Activated naive CD8-positive, alpha-beta T cell treated with anti-CD3 and anti-CD28 coated beads, Interleukin-2, amount 50 U/mL, for 24 hours (primary cell): Measurements from ENCODE around the gene NCMAP.
"Not testable (repeated sequence)": the region's sequence is repeated elsewhere in the genome, so short reads cannot be mapped to it uniquely, and the experiment has no call there.

ENCODE experiments used
- ATAC-seq: fragments of 150-1000 bp; cut with Tn5 transposase; one replicate; pipeline ENCODE4 v1.10.0; 2021
- DNase-seq: peaks from one replicate; pipeline ENCODE4 v3.0.0; 2021
- H3K27ac Mint-ChIP-seq: one replicate; pipeline ENCODE4 v1.8.0; 2021; ENCODE audit warnings: mild to moderate bottlenecking, mixed read lengths
- H3K27me3 Mint-ChIP-seq: one replicate; pipeline ENCODE4 v1.8.0; 2021; ENCODE audit warnings: mixed read lengths
- H3K36me3 Mint-ChIP-seq: one replicate; pipeline ENCODE4 v1.8.0; 2021; ENCODE audit warnings: low read depth, mixed read lengths
- H3K4me1 Mint-ChIP-seq: one replicate; pipeline ENCODE4 v1.8.0; 2021; ENCODE audit warnings: mixed read lengths
- H3K4me3 Mint-ChIP-seq: one replicate; pipeline ENCODE4 v1.8.0; 2021; ENCODE audit warnings: mild to moderate bottlenecking, moderate library complexity, mixed read lengths
- H3K9me3 Mint-ChIP-seq: one replicate; pipeline ENCODE4 v1.8.0; 2021; ENCODE audit warnings: mixed read lengths

NCMAP gene, protein sequence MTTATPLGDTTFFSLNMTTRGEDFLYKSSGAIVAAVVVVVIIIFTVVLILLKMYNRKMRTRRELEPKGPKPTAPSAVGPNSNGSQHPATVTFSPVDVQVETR

DNA sequence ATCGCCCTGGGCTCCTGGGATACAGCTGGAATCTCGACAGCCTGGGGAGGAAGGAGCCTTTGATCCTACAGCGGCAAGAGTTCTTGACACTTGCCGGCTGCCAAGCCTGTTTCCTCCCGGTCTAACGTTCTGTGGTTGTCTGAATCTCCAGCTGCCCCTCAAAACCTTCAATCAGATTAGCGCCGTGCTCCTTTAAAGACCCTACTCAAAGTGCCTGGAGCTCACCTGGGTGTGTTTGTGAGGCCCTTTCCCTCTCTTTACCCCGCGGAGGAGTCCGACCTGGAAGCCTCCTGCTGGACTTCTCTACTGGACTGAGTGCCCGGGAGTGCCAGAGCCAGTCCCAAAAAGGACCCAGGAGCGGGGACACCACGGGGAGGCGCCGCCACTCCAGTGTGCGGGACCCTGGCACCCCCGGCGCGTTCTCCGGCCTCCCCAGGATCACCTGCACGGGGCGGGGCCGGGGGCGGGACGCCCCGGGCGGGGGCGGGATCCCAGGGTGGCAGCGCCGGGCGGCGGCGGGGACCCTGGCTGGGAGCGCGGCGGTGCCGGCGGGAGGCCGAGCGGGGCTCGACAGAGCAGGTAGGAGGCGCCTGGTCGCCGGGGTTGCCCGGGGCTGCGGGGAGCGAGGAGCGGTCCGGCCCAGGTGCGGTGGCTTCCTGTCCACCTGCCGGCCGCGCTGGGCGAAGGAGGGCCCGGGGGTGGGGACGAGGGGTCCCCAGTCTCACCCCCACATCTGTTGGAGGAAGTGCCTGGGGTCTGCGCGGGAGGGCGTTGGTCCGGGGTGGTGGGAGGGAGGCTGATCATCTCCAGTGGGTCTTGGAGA, at the start of gene NCMAP:
Gene NCMAP (plus strand): TSS at position 497 of the 823 bp plus-strand sequence. CDS start 39,344 bp downstream, outside the sequence.
- Mint-ChIP-seq H3K4me1 (peaks cover 10% of the 10 kb centered on the region), H3K36me3 (no peaks in the 10 kb centered on the region), H3K27me3 (peaks cover 24% of the 10 kb centered on the region), H3K4me3 (peak within 1 kb of the TSS; percentile 63), H3K9me3 (no peaks in the 10 kb centered on the region), H3K27ac (no peak within 1 kb of the TSS)
- ATAC-seq (peak; percentile 52), DNase-seq (peak; percentile 38)

DNA sequence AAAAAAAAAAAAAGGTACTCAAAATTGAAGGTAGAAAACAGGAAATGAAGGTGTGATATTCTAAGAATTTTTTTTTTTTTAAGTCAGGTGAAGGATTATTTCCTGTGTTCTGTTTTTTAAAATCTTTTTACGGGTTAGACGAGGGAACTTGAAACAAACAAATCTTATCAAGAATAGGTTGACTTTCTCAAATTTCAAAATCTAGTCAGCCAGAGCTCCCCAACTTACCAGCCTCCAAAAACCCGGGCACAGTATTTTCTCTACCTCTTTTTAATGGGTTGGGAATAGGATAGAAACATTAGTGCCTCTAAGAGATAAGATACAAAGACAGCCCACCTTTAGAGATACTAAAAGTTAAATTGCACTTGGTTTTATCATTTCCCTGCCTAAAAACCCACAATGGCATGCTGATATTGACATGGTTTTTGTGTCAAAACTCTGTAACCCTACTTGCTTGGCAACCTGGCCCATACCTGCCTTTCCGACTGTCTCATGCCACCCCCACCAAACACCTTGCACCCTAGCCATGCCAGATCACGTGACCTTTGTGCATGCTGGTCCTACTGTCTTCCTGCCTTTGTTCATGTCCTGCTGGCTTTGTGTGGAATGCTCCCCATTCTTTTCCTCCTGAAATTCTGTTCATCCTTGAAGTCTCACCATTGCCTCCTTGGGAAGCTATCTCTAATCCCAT, 49.1 kb upstream of the NCMAP start:
- H3K36me3 Mint-ChIP-seq, result peaks cover 28% of the 10 kb centered on the region
- H3K4me1 Mint-ChIP-seq, result peaks cover 79% of the 10 kb centered on the region
- no peaks in the 10 kb centered on the region for H3K9me3 Mint-ChIP-seq
- ATAC-seq (no peak), DNase-seq (no peak)
- peak overlapping the region; percentile 95 for H3K27ac Mint-ChIP-seq
- peak overlapping the region; percentile 69 for H3K4me3 Mint-ChIP-seq
- no peaks in the 10 kb centered on the region for H3K27me3 Mint-ChIP-seq

DNA sequence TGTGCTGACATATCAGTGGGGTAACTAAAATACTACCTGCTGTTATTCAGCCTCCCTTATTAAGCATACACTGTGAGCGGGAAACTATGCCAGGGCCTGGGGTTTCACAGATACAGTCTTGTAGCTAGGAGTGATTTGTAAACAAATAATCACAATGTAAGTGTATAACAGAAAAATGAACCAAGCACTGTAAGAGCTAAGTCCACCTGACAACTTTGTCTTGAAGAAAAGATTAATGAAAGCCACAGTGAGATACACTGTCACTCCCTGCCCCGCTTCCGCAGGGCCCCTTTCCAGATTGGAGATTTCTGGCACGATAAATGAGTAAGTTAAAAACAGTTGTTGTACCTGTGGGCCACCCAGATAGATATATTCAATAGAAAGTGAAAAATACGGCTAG, 48.5 kb upstream of the NCMAP start:
- Mint-ChIP-seq H3K4me3 (peak overlapping the region; percentile 69), H3K27me3 (no peaks in the 10 kb centered on the region), H3K9me3 (no peaks in the 10 kb centered on the region), H3K27ac (peak overlapping the region; percentile 95), H3K4me1 (peaks cover 81% of the 10 kb centered on the region), H3K36me3 (peaks cover 28% of the 10 kb centered on the region)
- ATAC-seq (no peak), DNase-seq (no peak)

DNA sequence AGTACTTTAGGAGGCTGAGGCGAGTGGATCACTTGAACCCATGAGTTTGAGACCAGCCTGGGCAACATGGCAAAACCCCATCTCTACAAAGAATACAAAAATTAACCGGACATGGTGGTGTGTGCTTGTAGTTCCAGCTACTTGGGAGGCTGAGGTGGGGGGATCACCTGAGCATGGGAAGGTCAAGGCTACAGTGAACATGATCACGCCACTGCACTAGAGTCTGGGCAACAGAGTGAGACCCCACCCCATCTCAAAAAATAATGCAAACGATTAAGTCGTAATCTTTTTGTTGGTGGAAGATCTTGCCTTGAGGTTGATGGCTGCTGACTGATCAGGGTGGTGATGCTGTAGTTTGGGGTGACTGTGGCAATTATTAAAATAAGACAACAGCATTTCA, 47.0 kb upstream of the NCMAP start:
- ATAC-seq (no peak), DNase-seq (no peak)
- Mint-ChIP-seq H3K27me3 (no peaks in the 10 kb centered on the region), H3K27ac (peak overlapping the region; percentile 53), H3K36me3 (peaks cover 24% of the 10 kb centered on the region), H3K4me1 (peaks cover 82% of the 10 kb centered on the region), H3K9me3 (no peaks in the 10 kb centered on the region), H3K4me3 (no peak overlapping the region)

DNA sequence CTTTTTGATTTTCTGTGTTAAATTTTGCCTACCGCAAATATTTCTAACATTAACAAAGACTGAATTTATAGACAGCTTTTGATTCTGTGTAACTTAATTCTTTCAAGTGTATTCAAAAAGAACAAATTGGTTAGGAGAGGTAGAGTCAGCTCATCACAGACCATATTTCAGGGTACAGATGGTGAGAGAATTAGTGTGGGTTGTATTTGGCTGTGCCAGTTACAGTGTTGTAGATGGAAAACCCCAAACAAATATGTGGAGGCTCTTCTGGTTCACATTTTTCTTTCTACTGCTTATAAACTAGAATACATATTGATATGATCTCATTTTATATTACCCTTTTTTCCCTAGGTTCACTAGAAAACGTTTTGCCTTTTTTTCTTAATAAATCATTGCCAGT, 42.2 kb upstream of the NCMAP start:
- Mint-ChIP-seq H3K9me3 (no peaks in the 10 kb centered on the region), H3K36me3 (peaks cover 38% of the 10 kb centered on the region), H3K4me3 (no peak overlapping the region), H3K4me1 (peaks cover 64% of the 10 kb centered on the region), H3K27me3 (no peaks in the 10 kb centered on the region), H3K27ac (peak overlapping the region; percentile 67)
- DNase-seq (no peak), ATAC-seq (no peak)

DNA sequence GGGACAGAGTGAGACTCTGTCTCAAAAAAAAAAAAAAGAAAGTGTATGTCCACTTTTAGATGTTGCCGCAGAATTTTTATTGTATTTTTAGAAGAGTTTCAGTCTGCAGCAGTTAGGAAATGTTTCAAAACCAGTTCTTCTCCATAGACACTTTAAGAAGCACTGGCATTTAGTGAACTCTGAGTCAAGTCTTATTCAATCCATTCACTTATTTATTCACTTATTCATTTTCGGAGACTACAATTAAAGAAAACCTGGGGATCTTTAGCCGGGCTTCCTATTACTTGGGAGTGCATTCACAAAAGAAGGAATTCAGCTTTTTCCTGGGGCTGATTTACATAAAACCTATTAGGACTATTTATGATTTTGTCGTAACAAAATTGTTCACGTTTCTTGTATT, 40.9 kb upstream of the NCMAP start:
- ATAC-seq, result no peak
- no peaks in the 10 kb centered on the region for H3K27me3 Mint-ChIP-seq
- no peaks in the 10 kb centered on the region for H3K9me3 Mint-ChIP-seq
- H3K36me3 Mint-ChIP-seq, result peaks cover 44% of the 10 kb centered on the region
- DNase-seq, result no peak
- peaks cover 57% of the 10 kb centered on the region for H3K4me1 Mint-ChIP-seq
- H3K4me3 Mint-ChIP-seq, result no peak overlapping the region
- peak overlapping the region; percentile 65 for H3K27ac Mint-ChIP-seq

DNA sequence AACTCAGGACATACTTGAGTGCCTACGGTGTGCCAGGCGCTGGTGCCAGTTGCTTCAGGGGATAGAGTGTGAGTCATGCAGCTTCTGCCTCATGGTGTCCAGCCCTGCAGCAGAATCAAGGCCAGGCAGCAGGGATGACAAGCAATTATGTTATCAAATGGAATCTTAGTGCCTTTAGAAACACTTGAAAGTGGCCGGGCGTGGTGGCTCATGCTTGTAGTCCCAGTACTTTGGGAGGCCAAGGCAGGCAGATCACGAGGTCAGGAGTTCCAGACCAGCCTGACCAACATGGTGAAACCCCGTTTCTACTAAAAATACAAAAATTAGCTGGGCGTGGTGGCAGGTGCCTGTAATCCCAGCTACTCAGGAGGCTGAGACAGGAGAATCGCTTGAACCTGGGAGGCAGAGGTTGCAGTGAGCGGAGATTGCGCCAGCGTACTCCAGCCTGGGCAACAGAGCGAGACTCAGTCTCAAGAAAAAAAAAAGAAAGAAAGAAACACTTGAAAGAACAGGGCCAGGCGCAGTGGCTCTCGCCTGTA, 40.1 kb upstream of the NCMAP start:
- H3K36me3 Mint-ChIP-seq, result peaks cover 48% of the 10 kb centered on the region
- not testable (repeated sequence) for H3K4me3 Mint-ChIP-seq, H3K9me3 Mint-ChIP-seq, H3K27me3 Mint-ChIP-seq, DNase-seq, ATAC-seq
- peak overlapping the region; percentile 65 for H3K27ac Mint-ChIP-seq
- peaks cover 49% of the 10 kb centered on the region for H3K4me1 Mint-ChIP-seq

DNA sequence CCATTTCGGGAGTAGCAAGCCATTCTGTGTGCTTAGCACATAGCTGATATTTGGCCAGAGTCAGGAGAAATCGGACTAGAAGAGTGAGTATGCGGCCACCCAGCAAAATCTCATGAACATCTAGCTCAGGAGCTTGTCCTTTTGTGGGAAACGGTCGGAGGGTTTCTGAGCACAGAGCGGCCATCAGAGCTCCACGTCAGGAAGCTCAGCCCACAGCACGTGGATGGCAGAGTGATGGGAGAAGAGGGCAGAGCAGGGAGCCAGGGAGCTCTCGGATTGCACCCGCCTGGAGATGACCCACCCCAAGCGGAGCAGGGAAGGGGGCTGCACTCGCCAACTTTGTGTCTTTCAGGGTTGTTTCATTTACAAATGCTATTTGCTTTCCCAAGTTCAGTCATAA, 39.4 kb upstream of the NCMAP start:
- peaks cover 45% of the 10 kb centered on the region for H3K36me3 Mint-ChIP-seq
- DNase-seq (no peak), ATAC-seq (no peak)
- H3K27me3 Mint-ChIP-seq, result no peaks in the 10 kb centered on the region
- peak overlapping the region; percentile 14 for H3K27ac Mint-ChIP-seq
- peaks cover 43% of the 10 kb centered on the region for H3K4me1 Mint-ChIP-seq
- H3K9me3 Mint-ChIP-seq, result peaks cover 4% of the 10 kb centered on the region
- no peak overlapping the region for H3K4me3 Mint-ChIP-seq

DNA sequence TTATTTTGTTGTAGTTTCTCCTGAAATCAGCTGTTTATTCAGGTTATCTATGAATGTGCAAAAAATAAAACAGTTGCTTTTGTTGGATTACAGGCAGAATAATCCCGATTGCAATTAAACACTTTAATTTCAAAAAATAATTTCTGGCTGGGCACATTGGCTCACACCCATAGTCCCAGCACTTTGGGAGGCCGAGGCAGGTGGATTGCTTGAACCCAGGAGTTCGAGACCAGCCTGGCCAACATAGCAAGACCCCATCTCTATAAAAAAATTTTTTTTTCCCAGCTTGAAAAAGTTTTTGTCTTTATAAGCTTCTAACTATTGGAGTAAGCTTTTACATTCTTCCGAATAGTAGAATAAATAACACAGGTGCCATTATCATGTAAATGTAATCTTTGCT, 38.0 kb upstream of the NCMAP start:
- DNase-seq (no peak), ATAC-seq (no peak)
- Mint-ChIP-seq H3K9me3 (peaks cover 4% of the 10 kb centered on the region), H3K36me3 (peaks cover 42% of the 10 kb centered on the region), H3K4me1 (peaks cover 33% of the 10 kb centered on the region), H3K4me3 (no peak overlapping the region), H3K27ac (no peak overlapping the region), H3K27me3 (no peaks in the 10 kb centered on the region)

DNA sequence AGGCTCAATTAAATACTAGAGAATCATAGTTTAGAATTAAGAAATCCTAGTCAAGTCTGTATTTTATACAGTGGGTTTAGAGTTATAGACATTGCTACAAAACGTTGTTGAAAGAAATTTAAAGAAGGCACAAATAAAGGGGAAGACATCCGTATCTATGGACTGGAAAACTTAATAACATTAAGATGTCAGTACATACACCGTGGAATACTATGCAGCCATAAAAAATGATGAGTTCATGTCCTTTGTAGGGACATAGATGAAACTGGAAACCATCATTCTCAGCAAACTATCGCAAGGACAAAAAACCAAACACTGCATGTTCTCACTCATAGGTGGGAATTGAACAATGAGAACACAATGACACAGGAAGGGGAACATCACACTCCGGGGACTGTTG, 35.6 kb upstream of the NCMAP start:
- H3K27ac Mint-ChIP-seq, H3K9me3 Mint-ChIP-seq, ATAC-seq, H3K27me3 Mint-ChIP-seq, H3K4me3 Mint-ChIP-seq, DNase-seq: not testable (repeated sequence)
- H3K4me1 Mint-ChIP-seq, result peaks cover 29% of the 10 kb centered on the region
- H3K36me3 Mint-ChIP-seq, result peaks cover 38% of the 10 kb centered on the region

DNA sequence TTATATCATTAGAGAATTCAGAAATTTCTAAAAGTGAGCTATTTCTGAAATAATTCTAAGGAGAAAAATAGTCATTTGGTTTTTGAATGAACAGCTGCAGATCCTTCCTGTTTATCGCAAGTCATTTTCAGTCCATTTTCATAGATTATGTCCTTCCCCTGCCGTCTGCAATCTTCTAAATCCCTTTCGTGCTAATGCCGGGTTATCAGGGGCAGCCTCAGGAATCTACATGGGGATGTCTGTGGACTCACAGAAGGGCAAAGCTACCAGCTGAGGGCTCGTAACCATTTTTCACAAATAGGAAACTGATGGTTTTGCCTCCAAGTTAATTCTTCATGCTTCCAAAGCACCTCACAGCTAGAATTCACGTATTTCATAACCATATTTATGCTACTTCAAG, 30.3 kb upstream of the NCMAP start:
- no peak overlapping the region for H3K27ac Mint-ChIP-seq

DNA sequence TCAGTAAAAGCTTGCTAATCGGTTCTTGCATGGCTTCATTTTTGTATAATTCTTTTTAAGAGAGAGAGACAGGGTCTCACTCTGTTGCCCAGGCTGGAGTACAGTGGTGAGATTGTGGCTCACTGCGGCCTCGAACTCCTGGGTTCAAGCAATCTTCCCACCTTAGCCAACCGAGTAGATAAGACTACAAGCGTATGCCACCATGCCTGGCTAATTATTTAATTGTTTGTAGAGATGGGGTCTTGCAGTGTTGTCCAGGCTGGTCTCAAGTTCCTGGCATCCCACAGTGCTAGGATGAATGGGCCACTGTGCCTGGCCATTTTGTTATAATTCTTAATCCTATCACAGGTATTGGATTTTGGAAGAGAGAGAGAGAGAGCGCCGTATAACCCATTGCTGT, 29.8 kb upstream of the NCMAP start:
- Mint-ChIP-seq H3K27me3 (no peaks in the 10 kb centered on the region), H3K4me3 (no peak overlapping the region), H3K9me3 (no peaks in the 10 kb centered on the region), H3K27ac (no peak overlapping the region), H3K4me1 (peaks cover 41% of the 10 kb centered on the region), H3K36me3 (peaks cover 9% of the 10 kb centered on the region)
- ATAC-seq, result no peak
- DNase-seq, result no peak

More for the DNA sequence above, 30.3 kb upstream of the NCMAP start:
- DNase-seq (no peak), ATAC-seq (no peak)
- Mint-ChIP-seq H3K4me1 (peaks cover 40% of the 10 kb centered on the region), H3K36me3 (peaks cover 10% of the 10 kb centered on the region), H3K9me3 (no peaks in the 10 kb centered on the region), H3K27me3 (no peaks in the 10 kb centered on the region), H3K4me3 (no peak overlapping the region)

DNA sequence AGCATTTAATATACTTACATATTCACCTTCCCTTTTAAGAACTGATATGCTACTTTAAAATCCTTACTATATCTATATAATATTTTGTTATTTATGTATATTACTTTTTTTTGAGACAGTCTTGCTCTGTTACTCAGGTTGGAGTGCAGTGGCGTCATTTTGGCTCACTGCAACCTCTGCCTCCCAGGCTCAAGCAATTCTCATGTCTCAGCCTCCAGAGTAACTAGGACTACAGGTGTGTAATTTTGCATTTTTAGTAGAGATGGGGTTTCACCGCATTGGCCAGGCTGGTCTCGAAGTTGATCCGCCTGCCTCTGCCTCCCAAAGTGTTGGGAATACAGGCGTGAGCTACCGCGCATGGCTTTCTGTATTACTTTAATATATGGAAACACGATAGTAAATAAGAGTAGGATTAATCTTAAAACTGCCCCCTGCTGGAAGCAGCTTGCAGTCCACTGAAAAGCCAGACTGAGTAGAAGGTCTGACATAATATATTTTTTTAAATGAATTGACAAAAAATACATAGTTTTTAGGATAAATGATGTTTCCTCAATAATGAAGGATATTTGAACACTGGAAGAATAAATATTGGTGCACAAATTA, 28.8 kb upstream of the NCMAP start:
- H3K4me1 Mint-ChIP-seq, result peaks cover 49% of the 10 kb centered on the region
- no peaks in the 10 kb centered on the region for H3K9me3 Mint-ChIP-seq
- DNase-seq (peak; percentile 59), ATAC-seq (no peak)
- H3K4me3 Mint-ChIP-seq, result no peak overlapping the region
- no peak overlapping the region for H3K27ac Mint-ChIP-seq
- peaks cover 14% of the 10 kb centered on the region for H3K36me3 Mint-ChIP-seq
- no peaks in the 10 kb centered on the region for H3K27me3 Mint-ChIP-seq

DNA sequence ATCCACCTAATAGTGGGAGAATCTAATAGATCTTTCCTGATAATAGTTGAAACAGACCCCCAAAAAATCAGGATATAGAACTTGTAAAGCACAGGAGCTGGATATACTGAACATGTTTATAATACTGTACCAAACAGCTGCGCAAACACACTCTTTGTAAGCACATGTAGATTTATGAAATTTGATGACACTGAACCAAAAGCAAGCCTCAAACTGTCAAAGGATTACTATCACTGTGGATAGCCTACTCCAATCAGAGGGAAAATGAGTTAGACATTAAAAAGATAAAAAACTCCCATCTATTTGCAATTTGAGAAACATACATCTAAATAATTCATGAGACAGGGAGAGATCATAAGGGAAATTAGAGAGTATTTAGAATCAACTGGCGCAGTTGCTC, 27.1 kb upstream of the NCMAP start:
- Mint-ChIP-seq H3K27ac (peak overlapping the region; percentile 63), H3K4me3 (no peak overlapping the region), H3K27me3 (no peaks in the 10 kb centered on the region), H3K4me1 (peaks cover 57% of the 10 kb centered on the region), H3K36me3 (peaks cover 24% of the 10 kb centered on the region), H3K9me3 (no peaks in the 10 kb centered on the region)
- DNase-seq (no peak), ATAC-seq (no peak)
